Tibial nerve (tissue), 4 donors: Measurements from ENCODE around the gene DAB1.

Experiments used
- CTCF ChIP-seq, 5 experiments: fragments of 200-600 bp in 3 of 5; fragments of 450-650 bp in 2 of 5; sonication (generic) in 3 of 5; IDR thresholded peaks; one replicate each; pipeline ENCODE4 v1.5.1; 2016 to 2019; ENCODE audit warnings: antibody characterized with exemption in 5 of 5, mild to moderate bottlenecking in 3 of 5, moderate library complexity in 2 of 5
- EP300 ChIP-seq, 2 donors: sonication (generic); formaldehyde crosslinking; IDR thresholded peaks; one replicate each; pipeline ENCODE4 v1.6.1; 2017; ENCODE audit warnings: antibody characterized with exemption in 2 of 2, mild to moderate bottlenecking in 1 of 2
- POLR2A ChIP-seq, 2 donors: fragments of 450-650 bp; IDR thresholded peaks; one replicate each; pipeline ENCODE4 v1.6.1; 2017; ENCODE audit warnings: antibody characterized with exemption in 2 of 2, mild to moderate bottlenecking in 2 of 2, moderate library complexity in 2 of 2

GRCh38 chr1:57307392-57308170, 116.3 kb downstream of the DAB1 start:
- TF ChIP-seq POLR2A (IDR thresholded peaks at IDR 0.05) (no peak), CTCF (IDR thresholded peaks at IDR 0.05) (no peak), EP300 (IDR thresholded peaks at IDR 0.05) (no peak)
